Measurements from ENCODE around the gene IMMT.

IMMT gene

DNA sequence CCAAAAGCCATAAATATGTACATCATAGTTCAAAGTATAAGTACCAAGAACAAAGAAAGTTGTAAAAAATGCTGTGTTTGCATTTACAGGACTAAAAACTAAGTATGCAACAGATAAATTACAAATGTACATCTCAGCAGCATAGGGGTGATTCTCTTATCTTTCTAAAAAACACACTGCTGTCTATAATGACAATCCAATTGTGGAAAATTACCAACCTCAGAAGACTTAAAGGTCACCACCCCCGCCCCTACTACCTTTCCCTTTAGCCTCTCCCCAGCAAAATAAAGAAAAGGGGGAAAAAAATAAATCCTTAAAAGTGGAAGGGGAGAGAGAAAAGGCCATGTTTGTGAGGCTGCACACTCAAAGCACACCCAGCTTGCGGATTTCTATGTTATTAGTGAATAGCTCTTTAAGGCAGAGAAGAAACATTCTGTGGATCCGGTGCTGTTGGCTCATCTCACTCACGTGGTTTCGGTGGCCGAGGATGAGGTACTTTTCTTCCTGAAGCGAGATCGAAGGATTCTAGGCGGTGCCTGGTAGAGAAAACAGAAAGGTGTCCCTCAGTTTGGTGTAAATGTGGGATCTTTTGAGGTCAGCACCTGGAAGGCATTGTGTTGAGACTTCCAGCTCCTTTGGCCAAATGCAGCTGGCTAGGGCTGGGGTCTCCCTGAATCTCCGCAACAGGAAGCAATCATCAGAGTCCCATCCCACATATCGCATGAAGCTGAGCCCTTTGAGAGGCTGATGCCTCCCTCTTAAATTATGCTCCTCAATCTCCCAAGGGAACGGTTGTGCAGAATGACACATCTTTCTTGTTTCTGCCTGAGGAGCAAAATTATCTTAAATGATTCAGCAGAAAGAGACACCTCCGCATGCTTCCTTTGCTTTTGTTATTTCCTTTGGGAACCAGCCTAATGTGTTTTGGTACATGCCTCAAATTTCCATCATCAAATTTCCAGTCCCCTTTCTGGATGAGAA is 21.6 kb upstream of the IMMT start:
- peaks cover 0 to 19% (median 12%) of the 10 kb centered on the region in 5 donors for H3K4me1 ChIP-seq (ENCODE audit: control insufficient read depth in 5 of 5, insufficient read depth in 5 of 5, low read length in 5 of 5)
- H3K4me3 ChIP-seq (ENCODE audit: low read depth in 1 of 5, low read length in 5 of 5): peak overlapping the region; percentile 49 to 63 (median 58)
- no peaks in the 10 kb centered on the region for H3K27me3 ChIP-seq (ENCODE audit: control insufficient read depth in 5 of 5, insufficient read depth in 4 of 5, low read length in 5 of 5)
- H3K9ac ChIP-seq (ENCODE audit: low read length in 5 of 5): peak overlapping the region in 1 of 5 donors; percentile 9
- H3K9me3 ChIP-seq (ENCODE audit: control insufficient read depth in 5 of 5, low read length in 5 of 5): no peaks in the 10 kb centered on the region
- H3K27ac ChIP-seq (ENCODE audit: low read depth, low read length): no peak overlapping the region
- peaks cover 12 to 26% (median 21%) of the 10 kb centered on the region in 5 donors for H3K36me3 ChIP-seq (ENCODE audit: control insufficient read depth in 5 of 5, insufficient read depth in 5 of 5, low read length in 5 of 5)

DNA sequence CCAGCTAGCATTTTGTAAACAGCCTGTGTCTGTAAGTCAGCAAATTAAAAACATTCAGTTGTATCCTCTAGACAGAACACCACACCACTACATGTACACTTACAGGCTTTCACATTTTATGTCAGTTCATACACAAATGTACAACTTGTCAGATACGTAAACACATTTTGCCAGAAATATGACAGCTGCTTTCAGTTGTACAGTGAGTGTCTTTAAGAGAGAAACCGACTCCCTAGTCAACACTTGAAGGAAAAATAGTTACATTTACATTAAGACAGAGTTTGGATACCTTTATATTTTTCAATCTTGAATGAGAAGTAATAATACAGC is 19.2 kb upstream of the IMMT start:
- Histone ChIP-seq H3K4me1 (ENCODE audit: control insufficient read depth in 5 of 5, insufficient read depth in 5 of 5, low read length in 5 of 5) (peaks cover 0 to 12% (median 9%) of the 10 kb centered on the region in 5 donors), H3K27me3 (ENCODE audit: control insufficient read depth in 5 of 5, insufficient read depth in 4 of 5, low read length in 5 of 5) (no peaks in the 10 kb centered on the region), H3K9me3 (ENCODE audit: control insufficient read depth in 5 of 5, low read length in 5 of 5) (no peaks in the 10 kb centered on the region), H3K9ac (ENCODE audit: low read length in 5 of 5) (no peak overlapping the region), H3K36me3 (ENCODE audit: control insufficient read depth in 5 of 5, insufficient read depth in 5 of 5, low read length in 5 of 5) (peaks cover 24 to 47% (median 41%) of the 10 kb centered on the region in 5 donors), H3K27ac (ENCODE audit: low read depth, low read length) (no peak overlapping the region), H3K4me3 (ENCODE audit: low read depth in 1 of 5, low read length in 5 of 5) (no peak overlapping the region)

DNA sequence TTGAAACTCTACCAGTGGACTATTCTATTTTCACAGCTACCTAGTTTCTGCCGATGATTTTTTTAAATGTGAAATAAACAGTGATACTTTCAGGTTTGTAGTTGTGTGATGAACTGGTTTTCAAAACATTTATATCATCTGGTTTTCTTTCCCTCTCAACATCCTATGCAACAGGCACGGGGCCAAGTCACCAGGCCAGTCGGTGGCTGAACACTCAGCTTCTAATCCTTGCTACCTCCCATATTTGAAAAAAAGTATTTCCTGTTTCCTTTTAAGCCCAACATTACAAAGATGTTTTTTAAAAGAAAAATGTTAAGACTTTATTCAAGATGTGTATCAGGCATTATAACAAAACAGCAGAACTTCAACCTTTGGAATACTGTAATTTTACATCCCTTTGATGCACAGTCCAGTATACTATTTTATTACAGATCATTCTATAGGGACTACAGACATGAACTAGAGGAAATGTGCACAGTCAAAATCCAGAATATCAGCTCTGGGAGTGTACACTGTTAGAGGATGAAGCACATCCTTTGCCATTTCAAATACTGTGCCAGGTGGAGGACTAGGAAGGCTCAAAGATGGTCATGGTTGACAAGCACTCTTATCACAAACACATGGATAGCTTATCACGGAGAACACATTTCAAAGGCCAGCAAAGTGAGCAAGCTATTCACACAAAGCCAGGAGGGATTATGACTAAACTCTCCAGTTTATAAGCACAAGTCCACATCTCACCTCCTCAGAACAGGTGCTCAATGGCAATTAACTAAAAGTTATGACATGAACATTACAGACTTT is 18.6 kb upstream of the IMMT start:
- Histone ChIP-seq H3K4me1 (ENCODE audit: control insufficient read depth in 5 of 5, insufficient read depth in 5 of 5, low read length in 5 of 5) (peaks cover 0 to 12% (median 9%) of the 10 kb centered on the region in 5 donors), H3K27ac (ENCODE audit: low read depth, low read length) (no peak overlapping the region), H3K36me3 (ENCODE audit: control insufficient read depth in 5 of 5, insufficient read depth in 5 of 5, low read length in 5 of 5) (peaks cover 30 to 53% (median 47%) of the 10 kb centered on the region in 5 donors), H3K4me3 (ENCODE audit: low read depth in 1 of 5, low read length in 5 of 5) (no peak overlapping the region), H3K27me3 (ENCODE audit: control insufficient read depth in 5 of 5, insufficient read depth in 4 of 5, low read length in 5 of 5) (no peaks in the 10 kb centered on the region), H3K9me3 (ENCODE audit: control insufficient read depth in 5 of 5, low read length in 5 of 5) (no peaks in the 10 kb centered on the region), H3K9ac (ENCODE audit: low read length in 5 of 5) (no peak overlapping the region)

DNA sequence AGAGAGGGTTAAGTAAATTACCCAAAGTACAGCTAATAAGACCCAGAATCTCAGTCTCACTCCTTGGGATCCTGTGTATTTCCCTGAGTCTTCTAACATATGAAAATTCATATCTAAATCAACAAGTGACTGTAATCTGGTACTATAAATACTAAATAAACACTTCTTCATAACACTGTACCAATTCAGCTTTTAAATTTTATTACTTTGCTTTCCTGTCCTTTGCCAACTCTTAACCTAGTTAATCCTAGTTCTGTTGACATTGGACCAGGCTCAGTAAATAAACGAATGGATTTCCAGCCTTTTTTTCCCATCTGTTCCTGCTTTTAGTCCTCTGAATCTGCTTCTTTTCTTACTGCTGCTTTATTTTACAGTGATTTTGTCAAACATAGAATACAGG is 17.8 kb upstream of the IMMT start:
- no peak overlapping the region for H3K9ac ChIP-seq (ENCODE audit: low read length in 5 of 5)
- no peaks in the 10 kb centered on the region for H3K27me3 ChIP-seq (ENCODE audit: control insufficient read depth in 5 of 5, insufficient read depth in 4 of 5, low read length in 5 of 5)
- H3K9me3 ChIP-seq (ENCODE audit: control insufficient read depth in 5 of 5, low read length in 5 of 5): no peaks in the 10 kb centered on the region
- H3K27ac ChIP-seq (ENCODE audit: low read depth, low read length): no peak overlapping the region
- peaks cover 34 to 61% (median 54%) of the 10 kb centered on the region in 5 donors for H3K36me3 ChIP-seq (ENCODE audit: control insufficient read depth in 5 of 5, insufficient read depth in 5 of 5, low read length in 5 of 5)
- peaks cover 0 to 12% (median 9%) of the 10 kb centered on the region in 5 donors for H3K4me1 ChIP-seq (ENCODE audit: control insufficient read depth in 5 of 5, insufficient read depth in 5 of 5, low read length in 5 of 5)
- no peak overlapping the region for H3K4me3 ChIP-seq (ENCODE audit: low read depth in 1 of 5, low read length in 5 of 5)

DNA sequence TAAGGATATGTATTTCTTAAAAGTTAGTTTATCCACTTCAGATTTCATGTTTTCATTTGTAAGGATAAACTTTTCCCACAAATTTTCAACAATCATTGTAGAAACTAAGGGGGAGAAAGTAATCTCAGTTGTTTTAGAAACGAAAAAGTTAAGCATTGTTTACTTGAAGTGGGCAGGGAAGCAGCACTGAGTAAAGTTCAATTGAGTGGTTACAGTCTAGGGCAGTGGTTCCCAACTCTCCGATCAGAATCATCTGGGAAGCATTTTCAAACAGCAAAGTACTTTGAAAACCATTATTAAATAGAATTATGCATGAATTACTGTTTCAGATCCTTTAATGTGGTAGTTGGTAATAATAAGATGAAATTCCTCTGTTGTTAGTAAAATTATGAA is 16.5 kb upstream of the IMMT start:
- H3K36me3 ChIP-seq (ENCODE audit: control insufficient read depth in 5 of 5, insufficient read depth in 5 of 5, low read length in 5 of 5): peaks cover 41 to 74% (median 67%) of the 10 kb centered on the region in 5 donors
- H3K4me1 ChIP-seq (ENCODE audit: control insufficient read depth in 5 of 5, insufficient read depth in 5 of 5, low read length in 5 of 5): peaks cover 0 to 6% (median 3%) of the 10 kb centered on the region in 5 donors
- no peaks in the 10 kb centered on the region for H3K9me3 ChIP-seq (ENCODE audit: control insufficient read depth in 5 of 5, low read length in 5 of 5)
- H3K4me3 ChIP-seq (ENCODE audit: low read depth in 1 of 5, low read length in 5 of 5): no peak overlapping the region
- no peak overlapping the region for H3K27ac ChIP-seq (ENCODE audit: low read depth, low read length)
- peak overlapping the region in 1 of 5 donors; percentile 17 for H3K9ac ChIP-seq (ENCODE audit: low read length in 5 of 5)
- H3K27me3 ChIP-seq (ENCODE audit: control insufficient read depth in 5 of 5, insufficient read depth in 4 of 5, low read length in 5 of 5): no peaks in the 10 kb centered on the region

DNA sequence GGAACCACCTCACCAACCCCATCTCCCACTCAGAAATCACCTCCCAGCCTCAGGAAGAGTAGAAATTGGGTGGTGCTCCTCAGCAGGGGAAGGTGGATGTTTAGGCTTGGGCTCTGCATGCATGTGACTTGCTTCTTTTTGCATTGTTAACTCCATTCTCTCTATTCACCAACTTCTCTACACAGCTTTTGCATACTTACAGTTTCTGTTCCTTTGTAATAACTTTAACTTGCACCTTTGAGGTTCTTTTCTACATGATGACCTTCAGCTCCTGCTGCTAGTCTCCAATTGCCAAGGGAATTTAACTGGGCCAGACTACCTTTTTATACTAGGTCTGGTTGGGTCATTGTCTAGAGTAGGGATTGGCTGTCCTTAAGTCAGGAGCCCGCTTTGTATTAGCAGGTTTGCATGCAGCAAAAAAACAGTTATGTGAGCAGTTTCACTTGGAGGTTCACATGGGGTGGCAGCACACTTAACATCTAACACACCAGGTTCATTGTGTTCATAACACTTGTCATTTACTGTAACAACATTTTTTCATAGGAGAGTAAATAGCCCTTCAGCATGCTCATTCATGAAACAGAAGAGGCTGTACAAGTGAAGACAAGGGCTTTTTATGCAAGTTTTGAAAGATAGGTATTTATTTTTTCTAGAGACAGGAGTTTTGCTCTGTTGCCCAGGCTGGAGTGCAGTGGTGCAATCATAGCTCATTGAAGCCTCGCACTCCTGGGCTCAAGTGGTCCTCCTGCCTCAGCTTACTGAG is 16.0 kb upstream of the IMMT start:
- Histone ChIP-seq H3K27me3 (ENCODE audit: control insufficient read depth in 5 of 5, insufficient read depth in 4 of 5, low read length in 5 of 5) (no peaks in the 10 kb centered on the region), H3K27ac (ENCODE audit: low read depth, low read length) (no peak overlapping the region), H3K4me3 (ENCODE audit: low read depth in 1 of 5, low read length in 5 of 5) (no peak overlapping the region), H3K9ac (ENCODE audit: low read length in 5 of 5) (no peak overlapping the region), H3K9me3 (ENCODE audit: control insufficient read depth in 5 of 5, low read length in 5 of 5) (no peaks in the 10 kb centered on the region), H3K36me3 (ENCODE audit: control insufficient read depth in 5 of 5, insufficient read depth in 5 of 5, low read length in 5 of 5) (peaks cover 43 to 80% (median 73%) of the 10 kb centered on the region in 5 donors), H3K4me1 (ENCODE audit: control insufficient read depth in 5 of 5, insufficient read depth in 5 of 5, low read length in 5 of 5) (peaks cover 0 to 2% (median 0%) of the 10 kb centered on the region in 5 donors)

DNA sequence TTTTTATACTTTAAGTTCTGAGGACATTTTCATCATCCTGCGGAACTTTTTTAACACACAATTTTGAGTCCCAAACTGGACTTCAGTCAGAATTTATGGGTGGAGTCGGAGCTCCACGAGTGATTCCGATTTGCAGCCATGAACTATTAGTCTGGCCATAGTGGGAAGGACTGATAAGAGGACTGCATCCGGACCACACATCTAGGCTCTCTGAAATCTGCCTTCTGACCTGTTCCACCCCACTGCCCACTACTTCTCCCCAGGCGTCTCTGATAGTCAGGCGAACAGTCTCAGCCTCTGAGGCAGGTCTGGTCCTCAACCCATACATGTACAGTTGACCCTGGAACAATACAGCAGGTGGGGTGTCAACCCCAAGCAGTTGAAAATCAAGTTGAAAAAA is 9.2 kb upstream of the IMMT start:
- Histone ChIP-seq H3K4me3 (ENCODE audit: low read depth in 1 of 5, low read length in 5 of 5) (no peak overlapping the region), H3K4me1 (ENCODE audit: control insufficient read depth in 5 of 5, insufficient read depth in 5 of 5, low read length in 5 of 5) (peaks cover 0 to 17% (median 14%) of the 10 kb centered on the region in 5 donors), H3K9me3 (ENCODE audit: control insufficient read depth in 5 of 5, low read length in 5 of 5) (no peaks in the 10 kb centered on the region), H3K9ac (ENCODE audit: low read length in 5 of 5) (no peak overlapping the region), H3K27me3 (ENCODE audit: control insufficient read depth in 5 of 5, insufficient read depth in 4 of 5, low read length in 5 of 5) (no peaks in the 10 kb centered on the region), H3K27ac (ENCODE audit: low read depth, low read length) (no peak overlapping the region), H3K36me3 (ENCODE audit: control insufficient read depth in 5 of 5, insufficient read depth in 5 of 5, low read length in 5 of 5) (peaks cover 19 to 36% (median 34%) of the 10 kb centered on the region in 5 donors)

DNA sequence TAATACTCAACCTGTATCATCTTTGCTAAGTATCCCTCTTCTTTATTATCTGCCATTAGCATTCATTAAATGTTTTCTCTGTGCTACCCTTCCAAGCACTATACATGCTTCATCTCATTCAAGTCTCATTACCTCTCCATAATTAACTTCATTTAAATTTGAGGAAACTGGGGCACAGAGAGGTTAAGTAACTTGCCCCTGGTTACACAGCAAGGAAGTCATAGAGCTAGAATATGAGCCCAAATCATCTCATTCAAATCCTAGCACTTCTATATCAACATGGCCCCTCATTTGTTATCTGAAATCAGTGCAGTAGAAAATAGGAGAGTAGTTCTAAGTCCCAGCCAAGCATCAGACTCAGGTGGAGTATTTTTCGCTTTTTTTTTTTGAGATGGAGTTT is 8.4 kb upstream of the IMMT start:
- peaks cover 11 to 27% (median 25%) of the 10 kb centered on the region in 5 donors for H3K36me3 ChIP-seq (ENCODE audit: control insufficient read depth in 5 of 5, insufficient read depth in 5 of 5, low read length in 5 of 5)
- H3K27me3 ChIP-seq (ENCODE audit: control insufficient read depth in 5 of 5, insufficient read depth in 4 of 5, low read length in 5 of 5): no peaks in the 10 kb centered on the region
- H3K4me1 ChIP-seq (ENCODE audit: control insufficient read depth in 5 of 5, insufficient read depth in 5 of 5, low read length in 5 of 5): peaks cover 0 to 19% (median 15%) of the 10 kb centered on the region in 5 donors
- H3K9me3 ChIP-seq (ENCODE audit: control insufficient read depth in 5 of 5, low read length in 5 of 5): no peaks in the 10 kb centered on the region
- no peak overlapping the region for H3K9ac ChIP-seq (ENCODE audit: low read length in 5 of 5)
- no peak overlapping the region for H3K27ac ChIP-seq (ENCODE audit: low read depth, low read length)
- H3K4me3 ChIP-seq (ENCODE audit: low read depth in 1 of 5, low read length in 5 of 5): no peak overlapping the region

DNA sequence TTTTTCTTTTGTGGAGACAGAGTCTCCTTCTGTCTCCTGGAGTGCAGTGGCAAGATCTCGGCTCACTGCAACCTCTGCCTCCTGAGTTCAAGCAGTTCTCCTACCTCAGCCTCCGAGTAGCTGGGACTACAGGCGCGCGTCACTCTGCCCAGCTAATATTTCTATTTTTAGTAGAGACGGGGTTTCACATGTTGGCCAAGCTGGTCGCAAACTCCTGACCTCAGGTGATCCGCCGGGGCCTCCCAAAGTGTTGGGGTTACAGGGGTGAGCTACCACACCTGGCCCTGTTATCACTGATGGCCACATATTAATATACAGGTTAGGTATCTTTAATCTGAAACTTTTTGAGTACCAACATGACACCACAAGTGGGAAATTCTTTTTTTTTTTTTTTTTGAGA is 7.4 kb upstream of the IMMT start:
- Histone ChIP-seq H3K9me3 (ENCODE audit: control insufficient read depth in 5 of 5, low read length in 5 of 5) (no peaks in the 10 kb centered on the region), H3K4me1 (ENCODE audit: control insufficient read depth in 5 of 5, insufficient read depth in 5 of 5, low read length in 5 of 5) (peaks cover 0 to 20% (median 17%) of the 10 kb centered on the region in 5 donors), H3K9ac (ENCODE audit: low read length in 5 of 5) (no peak overlapping the region), H3K4me3 (ENCODE audit: low read depth in 1 of 5, low read length in 5 of 5) (no peak overlapping the region), H3K27ac (ENCODE audit: low read depth, low read length) (no peak overlapping the region), H3K27me3 (ENCODE audit: control insufficient read depth in 5 of 5, insufficient read depth in 4 of 5, low read length in 5 of 5) (no peaks in the 10 kb centered on the region), H3K36me3 (ENCODE audit: control insufficient read depth in 5 of 5, insufficient read depth in 5 of 5, low read length in 5 of 5) (peaks cover 5 to 18% (median 16%) of the 10 kb centered on the region in 5 donors)

Measured in subcutaneous abdominal adipose tissue (tissue), 5 donors.